Right lobe of liver (tissue), 6 donors: Measurements from ENCODE around the gene TMEM270. TPM values are rescaled to one million over a fixed set of nuclear protein-coding genes. Genes with fewer than 3 reads are reported as not detected.

Experiments used
- ATAC-seq, 4 donors: fragments of 200-7000 bp; cut with Tn5 transposase; one replicate each; pipeline ENCODE4 v1.9.1; 2020; ENCODE audit warnings: mild to moderate bottlenecking in 4 of 4, moderate library complexity in 4 of 4
- DNase-seq, 3 donors: peaks; one replicate each; pipeline ENCODE4 v3.0.0-alpha.2; 2020
- H3K27ac ChIP-seq, 3 donors: fragments of 200-600 bp; one replicate each; pipeline ENCODE4 v1.8.0; 2022
- H3K27me3 ChIP-seq, 2 donors: fragments of 200-600 bp; one replicate each; pipeline ENCODE4 v1.8.0; 2022
- H3K36me3 ChIP-seq, 4 donors: fragments of 200-600 bp; sonication (generic) in 1 of 4; one replicate each; pipeline versions ENCODE4 v1.5.1 to v1.8.0; 2017 to 2022; ENCODE audit warnings: control low read depth in 1 of 4
- H3K4me1 ChIP-seq, 4 donors: fragments of 200-600 bp; sonication (generic) in 1 of 4; one replicate each; pipeline versions ENCODE4 v1.5.1 to v1.8.0; 2017 to 2022; ENCODE audit warnings: control low read depth in 1 of 4
- H3K4me3 ChIP-seq, 3 donors: fragments of 200-600 bp; one replicate each; pipeline ENCODE4 v1.8.0; 2022
- H3K9me3 ChIP-seq, 4 donors: fragments of 200-600 bp; sonication (generic) in 1 of 4; one replicate each; pipeline versions ENCODE4 v1.5.1 to v1.8.0; 2017 to 2022; ENCODE audit warnings: control low read depth in 1 of 4
- CTCF ChIP-seq, 4 donors: fragments of 200-600 bp in 3 of 4; fragments of 450-650 bp in 1 of 4; IDR thresholded peaks; one replicate each; pipeline versions ENCODE4 v1.5.1 to v1.8.0; 2016 to 2022; ENCODE audit warnings: antibody characterized with exemption in 4 of 4, mild to moderate bottlenecking in 2 of 4
- POLR2A ChIP-seq: fragments of 450-650 bp; IDR thresholded peaks from one replicate; pipeline ENCODE4 v1.6.1; 2017; ENCODE audit warnings: antibody characterized with exemption, mild to moderate bottlenecking
- WGBS: methylation state at CpG from one replicate; pipeline ENCODE4 v1.1.6; 2018; ENCODE audit warnings: low coverage, low lambda C conversion rate; ENCODE audit not compliant: insufficient coverage; ENCODE audit errors: missing lambda C conversion rate; 5-methylcytosine and 5-hydroxymethylcytosine counted together
- intact Hi-C, 2 donors: fragments of 100-400 bp; cut with DNase I; formaldehyde crosslinking; loops; one replicate each; pipeline versions ENCODE4 v1.11.2 to v1.14.1; 2022
- total RNA-seq, 6 experiments: library from RNA; depleted of rRNA in 2 of 6; stranded (reverse); fragments of >200 nt in 2 of 6; fragmentation: NEBNext Ultra II Directional in 3 of 6; extraction: Animal tissue kit (Norgen Biotek cat#: 25700) in 3 of 6; gene quantifications; one replicate each; pipeline versions ENCODE4 v1.1.0 to v1.2.4, GENCODE V29; 2016 to 2023
- donor health status: DM: no; HTN: yes; CAD: no.
- donor health status: DM: no; HTN: no; CAD: no.
- donor health status: DM: no; HTN: no; CAD: no.
- donor health status: DM: no; HTN: yes; CAD: no.
- donor health status: DM: no; HTN: yes; CAD: no.

The TMEM270 gene
- total RNA-seq, 6 experiments from 2014 or later = not detected

GRCh38 chr7:73828972-73829371 lies 32.0 kb upstream of the TMEM270 start:
- Histone ChIP-seq H3K4me3 (no peak overlapping the region), H3K9me3 (no peaks in the 10 kb centered on the region), H3K27ac (no peak overlapping the region), H3K27me3 (no peaks in the 10 kb centered on the region), H3K4me1 (peaks cover 0 to 8% (median 2%) of the 10 kb centered on the region in 4 donors), H3K36me3 (no peaks in the 10 kb centered on the region)
- 67% methylated on average over 3 of the region's 5 CpGs for WGBS
- DNase-seq (no peak), ATAC-seq (no peak)
- intact Hi-C loops = no loop called here
- TF ChIP-seq CTCF (IDR thresholded peaks at IDR 0.05) (no peak), POLR2A (no peak)

- DNase-seq = no peak
- H3K27me3 ChIP-seq = no peaks in the 10 kb centered on the region
- no peak overlapping the region for H3K27ac ChIP-seq
- H3K9me3 ChIP-seq = no peaks in the 10 kb centered on the region
- TF ChIP-seq POLR2A = no peak
- TF ChIP-seq CTCF (IDR thresholded peaks at IDR 0.05) = no peak
- WGBS = 48% methylated on average over 7 of the region's 7 CpGs
- no peak for ATAC-seq
- no peak overlapping the region for H3K4me3 ChIP-seq
- peaks cover 0 to 8% (median 2%) of the 10 kb centered on the region in 4 donors for H3K4me1 ChIP-seq
- H3K36me3 ChIP-seq = no peaks in the 10 kb centered on the region
- intact Hi-C loops = no loop called here
These were observed 31.5 kb upstream of the TMEM270 start for GRCh38 chr7:73829505-73829904.

- no peak overlapping the region for H3K4me3 ChIP-seq
- intact Hi-C loops = no loop called here
- H3K4me1 ChIP-seq = peaks cover 0 to 8% (median 2%) of the 10 kb centered on the region in 4 donors
- H3K36me3 ChIP-seq = no peaks in the 10 kb centered on the region
- no peaks in the 10 kb centered on the region for H3K9me3 ChIP-seq
- no peak for TF ChIP-seq POLR2A
- TF ChIP-seq CTCF (IDR thresholded peaks at IDR 0.05) = no peak
- WGBS = 69% methylated on average over 9 of the region's 13 CpGs
- peak in 2 of 4 donors; percentile 17 to 40 for ATAC-seq
- no peak for DNase-seq
- H3K27me3 ChIP-seq = no peaks in the 10 kb centered on the region
- no peak overlapping the region for H3K27ac ChIP-seq
These were observed 30.9 kb upstream of the TMEM270 start for GRCh38 chr7:73829921-73830680.

- H3K27ac ChIP-seq = no peak within 1 kb of the TSS
- DNase-seq (no peak), ATAC-seq (peak in 3 of 4 donors; percentile 10 to 26 (median 20))
- intact Hi-C loops = no loop called here
- no peaks in the 10 kb centered on the region for H3K36me3 ChIP-seq
- H3K27me3 ChIP-seq = no peaks in the 10 kb centered on the region
- H3K4me1 ChIP-seq = peaks cover 0 to 8% (median 2%) of the 10 kb centered on the region in 4 donors
- H3K9me3 ChIP-seq = no peaks in the 10 kb centered on the region
- H3K4me3 ChIP-seq = no peak within 1 kb of the TSS
- WGBS = 0% methylated on average over 1 of the region's 42 CpGs
- TF ChIP-seq CTCF (IDR thresholded peaks at IDR 0.05) = no peak
- TF ChIP-seq POLR2A = no peak
These were observed 30.0 kb upstream of the TMEM270 start, which contains the start of gene CLDN4 for GRCh38 chr7:73830681-73831583. Gene CLDN4, plus strand, starts transcription at chr7:73830996. Its CDS starts 206 bp downstream, at chr7:73831202.
